GM19438 (cell line): Measurements from ENCODE around the gene RNF31.
A peak's percentile ranks its signal among the peaks of the same experiment; 100 is the strongest.

Experiments used
- ATAC-seq: cut with Tn5 transposase; IDR thresholded peaks from one replicate; pipeline ENCODE4 v1.9.1; 2021; ENCODE audit warnings: low read depth; ENCODE audit not compliant: unreplicated experiment

Gene RNF31

GRCh38 chr14:24155100-24155499 is 7.8 kb downstream of the RNF31 start:
- no peak for ATAC-seq

- no peak for ATAC-seq
Observed at GRCh38 chr14:24156840-24157239, 9.5 kb downstream of the RNF31 start.

DNA sequence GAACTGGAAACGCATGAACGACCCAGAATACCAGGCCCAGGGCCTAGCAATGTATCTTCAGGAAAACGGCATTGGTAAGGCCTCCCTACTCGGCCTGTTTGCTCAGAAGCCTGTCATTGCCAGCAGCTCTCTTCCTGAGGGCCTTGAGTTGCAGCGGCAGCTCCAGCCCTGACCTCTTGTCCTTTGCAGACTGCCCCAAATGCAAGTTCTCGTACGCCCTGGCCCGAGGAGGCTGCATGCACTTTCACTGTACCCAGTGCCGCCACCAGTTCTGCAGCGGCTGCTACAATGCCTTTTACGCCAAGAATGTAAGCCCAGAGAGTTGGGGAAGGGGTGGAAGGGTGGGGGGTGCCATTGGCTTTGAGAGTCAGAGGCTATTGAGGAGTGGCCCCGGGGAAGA is 10.0 kb downstream of the RNF31 start:
- no peak for ATAC-seq

DNA sequence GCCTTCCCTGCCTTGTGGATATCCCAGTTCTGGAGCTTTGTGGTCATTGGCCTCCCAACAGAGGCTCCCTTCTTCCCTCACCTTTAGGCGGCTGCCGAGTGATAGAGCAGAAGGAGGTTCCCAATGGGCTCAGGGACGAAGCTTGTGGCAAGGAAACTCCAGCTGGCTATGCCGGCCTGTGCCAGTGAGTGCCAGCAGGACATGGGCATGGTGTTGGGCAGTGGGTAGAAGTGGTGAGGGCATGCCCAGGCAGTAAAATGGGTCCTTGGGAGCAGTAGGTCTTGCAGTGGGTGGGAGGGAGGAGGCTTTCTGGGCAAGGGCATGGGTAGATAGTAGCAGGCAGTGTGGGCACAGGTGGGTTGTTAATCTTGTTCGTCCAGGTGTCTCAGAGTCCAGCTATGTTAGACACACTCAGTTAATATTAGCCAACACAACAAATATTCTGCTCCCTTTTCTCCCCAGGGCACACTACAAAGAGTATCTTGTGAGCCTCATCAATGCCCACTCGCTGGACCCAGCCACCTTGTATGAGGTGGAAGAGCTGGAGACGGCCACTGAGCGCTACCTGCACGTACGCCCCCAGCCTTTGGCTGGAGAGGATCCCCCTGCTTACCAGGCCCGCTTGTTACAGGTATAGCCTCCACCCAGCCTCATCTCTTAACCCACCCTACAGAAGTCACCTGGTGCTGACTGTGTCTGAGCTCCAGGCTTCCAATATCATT is 12.6 kb downstream of the RNF31 start:
- ATAC-seq, result no peak

GRCh38 chr14:24160499-24160849 is 13.2 kb downstream of the RNF31 start:
- ATAC-seq, result no peak

- ATAC-seq, result peak; percentile 81
Observed at GRCh38 chr14:24160850-24161804, 13.8 kb downstream of the RNF31 start, which contains the start of gene IRF9. Gene IRF9, plus strand, starts transcription at chr14:24161265. Its CDS starts 880 bp downstream, at chr14:24162145.

- no peak for ATAC-seq
Observed at GRCh38 chr14:24162093-24162492, 14.8 kb downstream of the RNF31 start.

DNA sequence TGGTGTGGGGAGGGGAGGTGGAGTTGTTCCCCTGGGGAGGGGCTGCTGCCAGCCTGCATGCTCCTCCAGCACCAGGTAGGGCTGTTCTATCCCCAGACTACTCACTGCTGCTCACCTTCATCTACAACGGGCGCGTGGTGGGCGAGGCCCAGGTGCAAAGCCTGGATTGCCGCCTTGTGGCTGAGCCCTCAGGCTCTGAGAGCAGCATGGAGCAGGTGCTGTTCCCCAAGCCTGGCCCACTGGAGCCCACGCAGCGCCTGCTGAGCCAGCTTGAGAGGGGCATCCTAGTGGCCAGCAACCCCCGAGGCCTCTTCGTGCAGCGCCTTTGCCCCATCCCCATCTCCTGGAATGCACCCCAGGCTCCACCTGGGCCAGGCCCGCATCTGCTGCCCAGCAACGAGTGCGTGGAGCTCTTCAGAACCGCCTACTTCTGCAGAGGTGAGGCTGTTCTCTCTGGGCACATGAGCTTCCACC is 17.3 kb downstream of the RNF31 start:
- ATAC-seq, result no peak

- ATAC-seq, result no peak
Observed at GRCh38 chr14:24165785-24166184, 18.5 kb downstream of the RNF31 start.

DNA sequence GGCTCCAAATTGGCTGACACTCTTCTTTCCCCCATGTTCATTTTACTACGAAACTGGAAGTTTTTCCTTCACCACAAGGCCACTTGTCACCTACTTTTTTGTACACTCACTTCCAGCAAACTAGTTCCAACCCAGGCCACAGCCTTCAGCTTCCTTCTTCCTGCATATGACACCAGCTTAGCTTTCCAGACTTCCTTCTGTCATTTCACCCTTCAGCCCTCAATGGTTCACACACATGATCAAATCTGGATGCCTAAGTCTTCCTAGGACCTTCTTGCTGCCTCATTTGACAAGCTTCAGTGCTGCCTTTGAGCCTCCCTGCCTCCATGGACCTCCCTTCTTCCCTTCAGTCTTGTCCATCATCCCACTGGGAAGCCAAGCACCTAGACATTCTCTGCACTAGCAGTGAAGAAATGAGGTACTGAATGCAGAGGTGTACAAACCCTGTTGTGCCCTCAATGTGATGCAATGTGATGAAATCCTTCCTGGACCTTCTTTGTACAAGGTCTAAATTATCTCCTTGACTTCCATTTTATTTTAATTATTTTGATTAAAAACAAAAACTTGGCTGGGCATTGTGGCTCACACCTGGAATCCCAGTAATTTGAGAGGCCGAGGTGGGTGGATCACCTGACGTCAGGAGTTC is 20.3 kb downstream of the RNF31 start:
- ATAC-seq, result no peak

GRCh38 chr14:24171422-24172260 is 24.3 kb downstream of the RNF31 start, which contains the start of gene REC8:
Gene REC8, plus strand, starts transcription at chr14:24172080. Its CDS starts 473 bp downstream, at chr14:24172553.
- ATAC-seq, result peak; percentile 82

DNA sequence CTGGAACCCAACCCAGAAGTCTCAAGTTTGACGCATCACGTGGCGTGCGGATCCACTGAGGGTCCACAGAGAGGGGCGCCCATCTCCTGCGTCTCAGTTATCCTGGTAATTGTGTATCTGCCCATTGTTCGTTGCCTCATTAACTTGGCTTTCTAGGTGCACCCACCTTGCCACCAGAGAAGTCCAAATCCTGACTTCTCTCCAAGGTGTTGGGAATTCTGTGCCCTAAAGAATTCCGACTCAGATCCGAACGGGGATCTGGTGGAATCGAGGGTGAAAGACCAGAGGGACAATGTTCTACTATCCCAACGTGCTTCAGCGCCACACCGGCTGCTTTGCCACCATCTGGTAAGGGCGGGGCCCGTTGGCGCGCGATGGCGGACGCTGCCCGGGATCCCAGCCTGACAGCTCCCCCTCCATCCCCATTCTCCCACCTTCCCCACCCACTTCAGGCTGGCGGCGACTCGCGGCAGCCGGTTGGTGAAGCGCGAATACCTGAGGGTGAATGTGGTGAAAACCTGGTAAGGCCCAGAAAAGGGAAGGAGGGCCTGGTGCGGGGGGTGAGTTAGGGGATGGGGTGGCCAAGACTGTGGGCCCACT is 25.1 kb downstream of the RNF31 start:
- no peak for ATAC-seq

GRCh38 chr14:24172871-24173281 is 25.6 kb downstream of the RNF31 start:
- ATAC-seq, result no peak

DNA sequence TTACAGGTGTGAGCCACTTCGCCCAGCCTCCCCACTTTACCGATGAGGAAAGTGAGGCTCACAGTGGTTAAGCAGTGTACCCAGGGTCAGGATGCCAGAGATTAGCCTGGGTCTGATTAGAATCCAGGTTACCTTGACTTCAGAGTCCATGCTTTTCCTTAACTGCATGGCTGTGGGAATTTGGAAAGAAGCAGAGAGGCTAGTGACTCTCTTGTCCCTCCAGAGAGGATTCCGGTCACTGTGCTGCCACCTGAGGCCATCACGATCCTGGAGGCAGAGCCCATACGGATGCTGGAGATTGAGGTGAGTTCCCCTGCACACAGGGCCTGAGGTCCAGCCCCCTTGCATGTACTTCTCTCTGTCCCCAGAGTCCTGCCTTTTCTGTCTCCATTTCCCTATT is 29.3 kb downstream of the RNF31 start:
- no peak for ATAC-seq

DNA sequence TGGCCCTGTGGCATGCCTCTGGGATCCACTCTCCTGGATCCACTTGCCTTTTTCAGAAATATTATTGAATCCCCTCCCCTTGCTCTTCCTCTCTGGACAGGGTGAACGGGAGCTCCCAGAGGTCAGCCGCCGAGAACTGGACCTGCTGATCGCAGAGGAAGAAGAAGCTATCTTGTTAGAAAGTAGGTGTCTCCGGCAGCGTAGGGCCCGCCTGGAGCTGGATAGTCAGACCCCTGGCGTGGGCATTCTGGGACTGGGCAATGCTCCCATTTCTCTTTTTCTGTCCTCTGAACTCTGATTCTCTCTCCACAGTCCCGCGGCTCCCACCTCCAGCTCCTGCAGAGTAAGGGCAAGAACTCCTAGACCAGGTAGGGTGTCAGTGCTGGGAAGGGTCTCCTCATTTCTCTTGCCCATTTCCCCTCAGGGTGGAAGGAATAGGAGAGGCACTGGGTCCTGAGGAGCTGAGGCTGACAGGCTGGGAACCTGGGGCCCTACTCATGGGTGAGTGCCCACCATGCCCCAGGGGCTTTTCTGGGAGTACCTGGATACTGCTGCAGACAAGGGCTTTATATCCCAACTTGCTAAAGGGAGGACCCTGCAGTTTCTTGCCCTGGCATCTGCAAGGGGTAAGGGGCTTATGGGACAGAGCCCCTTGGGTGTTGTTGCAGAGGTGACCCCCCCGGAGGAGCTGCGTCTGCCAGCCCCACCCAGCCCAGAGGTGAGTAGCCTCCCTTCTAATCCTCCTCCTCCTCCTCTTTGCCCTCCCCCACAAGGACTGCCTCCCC is 29.9 kb downstream of the RNF31 start:
- no peak for ATAC-seq

GRCh38 chr14:24177891-24178290 is 30.6 kb downstream of the RNF31 start:
- ATAC-seq, result no peak

DNA sequence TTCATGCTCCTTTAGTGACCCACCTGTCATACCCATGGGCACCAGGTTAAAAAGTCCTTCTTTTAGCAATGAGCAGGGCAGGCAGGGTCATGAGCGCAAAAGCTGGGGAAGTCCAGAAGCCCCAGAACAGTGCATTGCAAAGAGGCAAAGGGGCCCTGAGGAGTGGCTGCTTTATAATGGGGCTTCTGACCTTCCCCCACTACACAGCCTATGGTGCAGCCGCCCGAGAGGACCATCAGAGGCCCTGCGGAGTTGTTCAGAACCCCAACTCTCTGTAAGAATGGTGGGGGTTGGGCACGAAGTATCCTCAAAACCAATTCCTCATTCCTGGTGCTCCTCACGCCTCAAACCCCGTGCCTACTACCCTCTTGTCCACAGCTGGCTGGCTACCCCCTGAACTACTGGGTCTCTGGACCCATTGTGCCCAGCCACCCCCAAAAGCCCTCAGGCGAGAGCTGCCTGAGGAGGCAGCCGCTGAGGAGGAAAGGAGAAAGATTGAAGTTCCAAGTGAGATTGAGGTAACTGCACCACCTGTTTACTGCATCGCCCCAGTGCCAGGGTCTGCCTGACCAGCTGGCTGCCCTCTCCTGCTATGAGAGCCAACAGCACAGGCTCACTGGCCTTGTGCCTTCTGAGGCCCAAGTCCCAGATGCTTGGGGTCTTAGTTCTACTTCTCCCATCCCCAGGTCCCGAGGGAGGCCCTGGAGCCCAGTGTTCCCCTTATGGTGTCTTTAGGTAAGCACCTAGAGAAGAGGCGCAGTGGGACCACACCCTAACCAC is 31.3 kb downstream of the RNF31 start:
- no peak for ATAC-seq

DNA sequence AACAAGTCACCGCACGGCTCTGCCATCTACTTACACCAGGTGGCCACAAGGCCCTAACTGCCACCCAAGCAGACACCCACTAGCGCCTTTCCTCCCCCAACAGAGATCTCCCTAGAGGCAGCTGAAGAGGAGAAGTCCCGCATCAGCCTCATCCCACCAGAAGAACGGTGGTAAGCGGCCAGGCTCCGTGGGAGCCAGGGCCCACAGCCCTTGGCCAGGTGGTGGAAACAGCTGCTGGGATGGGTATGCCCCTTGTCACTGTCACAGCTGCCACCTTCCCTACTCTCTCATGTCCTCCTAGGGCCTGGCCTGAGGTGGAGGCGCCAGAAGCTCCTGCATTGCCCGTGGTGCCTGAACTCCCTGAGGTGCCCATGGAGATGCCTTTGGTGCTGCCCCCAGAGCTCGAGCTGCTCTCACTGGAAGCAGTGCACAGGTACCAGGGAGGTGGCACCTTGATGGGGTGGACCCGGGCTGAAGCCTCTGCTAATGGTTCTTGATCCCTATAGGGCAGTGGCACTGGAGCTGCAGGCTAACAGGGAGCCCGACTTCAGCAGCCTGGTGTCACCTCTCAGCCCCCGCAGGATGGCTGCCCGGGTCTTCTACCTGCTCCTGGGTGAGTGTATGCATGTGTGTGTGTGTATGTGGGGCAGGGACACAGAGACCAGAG is 32.1 kb downstream of the RNF31 start:
- no peak for ATAC-seq
